ENCODE measurements around the gene CILP2. TPM values are rescaled to one million over a fixed set of nuclear protein-coding genes. Genes with fewer than 3 reads are reported as not detected.

Gene CILP2, protein sequence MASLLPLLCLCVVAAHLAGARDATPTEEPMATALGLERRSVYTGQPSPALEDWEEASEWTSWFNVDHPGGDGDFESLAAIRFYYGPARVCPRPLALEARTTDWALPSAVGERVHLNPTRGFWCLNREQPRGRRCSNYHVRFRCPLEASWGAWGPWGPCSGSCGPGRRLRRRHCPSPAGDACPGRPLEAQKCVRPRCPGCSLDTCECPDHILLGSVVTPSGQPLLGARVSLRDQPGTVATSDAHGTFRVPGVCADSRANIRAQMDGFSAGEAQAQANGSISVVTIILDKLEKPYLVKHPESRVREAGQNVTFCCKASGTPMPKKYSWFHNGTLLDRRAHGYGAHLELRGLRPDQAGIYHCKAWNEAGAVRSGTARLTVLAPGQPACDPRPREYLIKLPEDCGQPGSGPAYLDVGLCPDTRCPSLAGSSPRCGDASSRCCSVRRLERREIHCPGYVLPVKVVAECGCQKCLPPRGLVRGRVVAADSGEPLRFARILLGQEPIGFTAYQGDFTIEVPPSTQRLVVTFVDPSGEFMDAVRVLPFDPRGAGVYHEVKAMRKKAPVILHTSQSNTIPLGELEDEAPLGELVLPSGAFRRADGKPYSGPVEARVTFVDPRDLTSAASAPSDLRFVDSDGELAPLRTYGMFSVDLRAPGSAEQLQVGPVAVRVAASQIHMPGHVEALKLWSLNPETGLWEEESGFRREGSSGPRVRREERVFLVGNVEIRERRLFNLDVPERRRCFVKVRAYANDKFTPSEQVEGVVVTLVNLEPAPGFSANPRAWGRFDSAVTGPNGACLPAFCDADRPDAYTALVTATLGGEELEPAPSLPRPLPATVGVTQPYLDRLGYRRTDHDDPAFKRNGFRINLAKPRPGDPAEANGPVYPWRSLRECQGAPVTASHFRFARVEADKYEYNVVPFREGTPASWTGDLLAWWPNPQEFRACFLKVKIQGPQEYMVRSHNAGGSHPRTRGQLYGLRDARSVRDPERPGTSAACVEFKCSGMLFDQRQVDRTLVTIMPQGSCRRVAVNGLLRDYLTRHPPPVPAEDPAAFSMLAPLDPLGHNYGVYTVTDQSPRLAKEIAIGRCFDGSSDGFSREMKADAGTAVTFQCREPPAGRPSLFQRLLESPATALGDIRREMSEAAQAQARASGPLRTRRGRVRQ
- under 1 TPM in 1 of 2 experiments, not detected in 1; 0.25 TPM for total RNA-seq

GRCh38 chr19:19538061-19538784, at the start of gene CILP2:
Gene CILP2 (plus strand): TSS chr19:19538265. CDS start chr19:19538350, 85 bp downstream.
- DNase-seq: no peak
- peaks cover 24% of the 10 kb centered on the region for H3K27me3 Mint-ChIP-seq
- peaks cover 37% of the 10 kb centered on the region for H3K4me1 Mint-ChIP-seq
- ChIA-PET POLR2A (no interaction called here), CTCF (interaction anchor here (0.6 to 1.1 kb wide), 3 partner anchors 9 to 153 kb away, joined by 3 read pairs; no protein-coding TSS in a partner anchor)
- no peak within 1 kb of the TSS for H3K4me3 Mint-ChIP-seq
- H3K27ac Mint-ChIP-seq: peak within 1 kb of the TSS; percentile 31
- no peaks in the 10 kb centered on the region for H3K9me3 Mint-ChIP-seq
- H3K36me3 Mint-ChIP-seq (ENCODE audit: low read depth): peaks cover 4% of the 10 kb centered on the region

DNA sequence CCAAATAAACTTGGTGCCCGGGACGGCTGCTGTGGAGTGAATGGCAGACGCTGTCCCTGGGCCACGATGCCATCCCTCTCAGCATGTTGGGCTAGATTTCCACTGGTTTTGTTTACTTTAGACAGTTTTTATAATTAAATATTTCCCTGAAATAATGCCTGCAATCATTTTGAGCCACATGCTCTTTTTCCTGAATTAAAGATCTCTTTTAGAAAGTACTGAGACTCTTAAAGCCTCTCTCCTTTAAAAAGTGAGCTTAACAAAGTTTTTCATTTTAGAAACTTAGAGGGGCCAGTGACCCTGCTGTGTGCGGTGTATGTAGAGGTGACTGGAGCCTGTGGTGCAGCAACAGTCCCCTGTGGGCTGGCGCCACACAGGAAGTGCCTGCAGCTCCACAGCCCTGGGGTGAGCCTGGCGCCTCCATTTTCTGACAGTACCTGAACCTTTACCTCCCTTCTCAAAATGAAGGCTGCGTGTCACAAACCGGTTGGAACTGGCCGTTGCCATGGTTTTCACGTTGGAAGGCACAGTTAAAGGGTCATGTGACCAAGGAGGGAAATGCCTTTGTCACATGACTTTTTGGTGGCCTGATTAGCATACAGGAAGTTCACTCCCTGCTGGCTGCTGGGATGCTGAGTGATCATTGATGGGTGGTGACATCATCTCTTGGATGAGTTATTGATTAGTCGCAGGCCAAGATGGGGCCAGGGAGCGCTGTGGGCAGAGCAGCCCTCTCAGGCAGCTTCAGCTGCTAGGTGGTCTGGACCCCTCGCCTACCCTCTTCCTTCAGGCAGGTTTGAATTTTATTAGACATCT, 49.0 kb upstream of the CILP2 start:
- Mint-ChIP-seq H3K4me1 (peaks cover 48% of the 10 kb centered on the region), H3K27me3 (no peaks in the 10 kb centered on the region)

DNA sequence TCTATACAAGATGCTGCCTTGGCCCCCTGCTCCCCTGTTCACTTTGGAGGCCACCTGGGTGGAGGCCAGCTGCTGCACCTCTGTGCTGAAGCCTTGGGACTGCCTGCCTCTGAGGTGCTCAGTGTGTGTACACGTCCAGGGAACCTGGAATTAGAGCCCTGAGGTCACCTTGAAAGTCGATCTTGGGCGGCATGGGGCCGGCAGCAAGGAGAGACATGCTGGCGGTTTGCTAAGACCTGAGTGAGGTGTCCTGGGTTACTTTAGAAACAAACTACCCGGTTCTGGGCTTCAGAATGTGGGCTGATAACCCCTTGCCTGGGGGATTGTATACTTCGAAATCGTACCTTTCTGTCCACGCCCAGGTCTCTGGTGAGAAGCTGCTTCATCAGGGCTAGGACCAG, 48.3 kb upstream of the CILP2 start:
- DNase-seq: no peak
- ChIA-PET POLR2A (interaction anchor here (0.9 kb wide), 1 partner anchor 125 kb away, joined by 3 read pairs; no protein-coding TSS in a partner anchor), CTCF (interaction anchor here (0.9 to 4.2 kb wide), 29 partner anchors 8 to 344 kb away, joined by 3 to 50 read pairs (median 4); partner anchors contain the start of genes GATAD2A, NDUFA13 and TSSK6)
- H3K36me3 Mint-ChIP-seq (ENCODE audit: low read depth): peaks cover 35% of the 10 kb centered on the region
- H3K27ac Mint-ChIP-seq: peak overlapping the region; percentile 100
- H3K27me3 Mint-ChIP-seq: no peaks in the 10 kb centered on the region
- H3K4me3 Mint-ChIP-seq: peak overlapping the region; percentile 62
- H3K9me3 Mint-ChIP-seq: no peaks in the 10 kb centered on the region
- H3K4me1 Mint-ChIP-seq: peaks cover 48% of the 10 kb centered on the region

More for the DNA sequence above, 49.0 kb upstream of the CILP2 start:
- ChIA-PET POLR2A (no interaction called here), CTCF (interaction anchor here (1.2 to 4.2 kb wide), 9 partner anchors 19 to 125 kb away, joined by 3 to 50 read pairs (median 8); partner anchors contain the start of gene GATAD2A)
- peaks cover 28% of the 10 kb centered on the region for H3K36me3 Mint-ChIP-seq (ENCODE audit: low read depth)
- no peaks in the 10 kb centered on the region for H3K9me3 Mint-ChIP-seq
- DNase-seq: peak; percentile 98
- peak overlapping the region; percentile 62 for H3K4me3 Mint-ChIP-seq
- H3K27ac Mint-ChIP-seq: peak overlapping the region; percentile 100

- DNase-seq: peak; percentile 90
- H3K9me3 Mint-ChIP-seq: no peaks in the 10 kb centered on the region
- H3K36me3 Mint-ChIP-seq (ENCODE audit: low read depth): peaks cover 34% of the 10 kb centered on the region
- POLR2A ChIA-PET: interaction anchor here (0.9 to 1.0 kb wide), 2 partner anchors 84 to 126 kb away, joined by 3 read pairs; no protein-coding TSS in a partner anchor
- peaks cover 46% of the 10 kb centered on the region for H3K4me1 Mint-ChIP-seq
- no peaks in the 10 kb centered on the region for H3K27me3 Mint-ChIP-seq
- H3K27ac Mint-ChIP-seq: peak overlapping the region; percentile 100
- no peak overlapping the region for H3K4me3 Mint-ChIP-seq
- CTCF ChIA-PET: interaction anchor here (0.6 to 4.2 kb wide), 34 partner anchors 9 to 345 kb away, joined by 3 to 50 read pairs (median 4); partner anchors contain the start of genes GATAD2A, NDUFA13 and TSSK6
These were observed 47.7 kb upstream of the CILP2 start for GRCh38 chr19:19490214-19490968.

DNA sequence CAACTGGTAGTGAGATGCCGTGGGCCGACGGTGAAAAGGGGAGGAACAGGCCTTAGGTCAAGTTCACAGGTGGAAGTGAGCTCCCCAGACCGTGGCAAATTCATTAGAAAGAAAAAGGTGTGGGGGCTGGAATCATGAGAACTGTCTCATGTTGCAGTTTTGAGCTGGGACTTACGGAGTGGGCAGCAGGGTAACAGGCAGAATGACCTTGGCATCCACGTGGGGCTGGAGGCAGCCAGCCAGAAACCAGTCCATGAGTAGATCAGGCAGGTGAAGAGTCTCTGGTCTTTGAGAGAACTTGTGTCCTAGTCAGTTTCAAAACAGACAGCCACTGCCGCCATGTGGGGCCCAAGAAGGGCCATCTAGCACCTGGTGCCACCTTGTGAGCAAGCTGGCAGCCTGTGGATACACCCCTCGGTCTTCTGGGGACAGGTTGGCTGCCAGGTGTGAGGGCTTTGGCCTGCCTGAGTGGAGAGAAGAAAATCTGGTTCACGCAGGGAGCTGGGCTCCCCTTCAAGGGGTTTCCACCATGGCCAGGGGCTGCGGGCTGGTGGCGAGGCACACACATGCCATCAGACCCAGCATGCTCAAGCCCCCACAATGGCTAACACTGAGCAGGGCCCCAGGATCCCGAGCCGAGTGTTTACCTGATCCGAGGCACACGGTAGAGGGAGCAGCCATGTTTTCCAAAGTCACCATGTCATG, 46.6 kb upstream of the CILP2 start:
- Mint-ChIP-seq H3K36me3 (ENCODE audit: low read depth) (peaks cover 37% of the 10 kb centered on the region), H3K27me3 (no peaks in the 10 kb centered on the region), H3K4me1 (peaks cover 40% of the 10 kb centered on the region), H3K27ac (peak overlapping the region; percentile 100), H3K9me3 (no peaks in the 10 kb centered on the region), H3K4me3 (no peak overlapping the region)
- POLR2A ChIA-PET: interaction anchor here (0.5 to 1.0 kb wide), 2 partner anchors 85 to 86 kb away, joined by 3 read pairs; partner anchors contain the start of gene GATAD2A
- DNase-seq: no peak
- CTCF ChIA-PET: interaction anchor here (0.6 to 4.2 kb wide), 19 partner anchors 10 to 175 kb away, joined by 3 to 50 read pairs (median 6); partner anchors contain the start of gene MAU2

DNA sequence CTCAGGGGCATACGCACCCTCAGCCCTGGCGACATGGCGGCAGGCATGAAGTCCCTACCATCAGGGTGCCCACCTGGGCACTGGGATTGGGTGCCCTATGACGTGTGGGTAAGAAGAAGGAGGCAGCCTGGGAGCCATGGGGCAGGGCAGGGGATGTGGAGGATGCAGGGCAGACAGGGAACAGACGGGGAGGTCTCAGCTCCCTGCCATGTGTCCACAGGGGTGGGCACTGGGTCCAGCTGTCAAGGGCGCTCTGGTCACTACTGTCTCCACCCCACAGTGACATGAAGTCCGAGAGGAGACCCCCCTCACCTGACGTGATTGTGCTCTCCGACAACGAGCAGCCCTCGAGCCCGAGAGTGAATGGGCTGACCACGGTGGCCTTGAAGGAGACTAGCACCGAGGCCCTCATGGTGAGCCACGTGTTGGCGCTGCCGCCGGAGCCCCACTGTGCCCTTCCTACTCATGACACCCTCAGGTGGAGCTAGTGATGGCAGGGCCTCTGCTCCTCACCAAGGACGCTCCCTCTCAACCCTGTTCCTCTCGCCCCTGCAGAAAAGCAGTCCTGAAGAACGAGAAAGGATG, 45.9 kb upstream of the CILP2 start:
- Mint-ChIP-seq H3K27ac (no peak overlapping the region), H3K4me1 (peaks cover 34% of the 10 kb centered on the region), H3K9me3 (no peaks in the 10 kb centered on the region), H3K4me3 (no peak overlapping the region), H3K36me3 (ENCODE audit: low read depth) (peaks cover 39% of the 10 kb centered on the region), H3K27me3 (no peaks in the 10 kb centered on the region)
- ChIA-PET POLR2A (no interaction called here), CTCF (interaction anchor here (0.7 to 4.2 kb wide), 4 partner anchors 16 to 414 kb away, joined by 3 to 50 read pairs (median 6); partner anchors contain the start of gene MAU2)
- DNase-seq: no peak

DNA sequence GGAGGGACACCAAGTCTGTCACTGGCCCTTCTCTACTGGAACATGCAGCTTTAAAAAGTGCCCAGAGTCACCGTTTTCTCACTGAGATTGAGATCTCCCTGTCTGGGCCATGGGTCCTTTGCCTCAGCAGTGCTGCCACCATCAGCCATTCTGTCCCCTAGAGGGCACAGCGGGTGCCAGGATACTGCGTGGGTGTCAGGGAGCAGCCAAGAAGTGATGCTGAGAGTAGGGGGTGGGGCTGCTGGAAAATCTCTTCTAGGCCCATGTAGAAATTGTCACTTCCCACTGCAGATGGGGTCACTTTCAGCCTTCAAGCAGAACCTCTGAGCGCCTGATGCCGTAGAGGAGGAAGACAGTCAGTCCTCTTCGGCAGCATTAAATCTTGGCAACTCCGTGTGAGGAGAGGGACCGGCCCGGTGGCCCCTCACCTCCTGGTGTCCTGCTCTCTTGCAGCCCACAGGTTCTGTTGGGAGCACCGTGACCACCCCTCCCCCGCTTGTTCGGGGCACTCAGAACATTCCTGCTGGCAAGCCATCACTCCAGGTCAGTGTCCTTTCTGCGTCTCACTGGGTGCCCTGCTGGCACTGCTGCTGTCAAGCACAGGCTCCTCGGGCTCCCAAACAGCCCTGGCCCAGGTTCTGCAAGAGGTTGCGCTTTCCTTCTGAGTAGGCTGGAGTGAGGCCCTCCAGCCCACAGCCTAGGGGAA, 44.1 kb upstream of the CILP2 start:
- no peaks in the 10 kb centered on the region for H3K9me3 Mint-ChIP-seq
- peak overlapping the region; percentile 13 for H3K27ac Mint-ChIP-seq
- no peaks in the 10 kb centered on the region for H3K27me3 Mint-ChIP-seq
- ChIA-PET POLR2A (no interaction called here), CTCF (no interaction called here)
- no peak overlapping the region for H3K4me3 Mint-ChIP-seq
- no peak for DNase-seq
- peaks cover 17% of the 10 kb centered on the region for H3K4me1 Mint-ChIP-seq
- peaks cover 43% of the 10 kb centered on the region for H3K36me3 Mint-ChIP-seq (ENCODE audit: low read depth)

- Mint-ChIP-seq H3K27ac (no peak overlapping the region), H3K36me3 (ENCODE audit: low read depth) (peaks cover 42% of the 10 kb centered on the region), H3K4me1 (no peaks in the 10 kb centered on the region), H3K27me3 (no peaks in the 10 kb centered on the region), H3K4me3 (no peak overlapping the region), H3K9me3 (no peaks in the 10 kb centered on the region)
- CTCF ChIA-PET: no interaction called here
- POLR2A ChIA-PET: no interaction called here
- DNase-seq: no peak
These were observed 42.2 kb upstream of the CILP2 start for GRCh38 chr19:19495614-19496603.
